A673 (cell line): Measurements from ENCODE around the gene UNC50. TPM values are rescaled to one million over a fixed set of nuclear protein-coding genes. Genes with fewer than 3 reads are reported as not detected.
"Not testable (repeated sequence)": the region's sequence is repeated elsewhere in the genome, so short reads cannot be mapped to it uniquely, and the experiment has no call there.

Experiments
- BruUV-seq: library from RNA; stranded (reverse); fragments of 400-500 nt; replicated peaks from 2 replicates; lab custom pipeline; 2021; lab: Mats Ljungman, UMichigan
- CTCF ChIA-PET: fragments of 300-600 bp; sonication (Branson Sonifier 250); formaldehyde crosslinking; loops from one replicate; lab custom pipeline; 2022; ENCODE audit warnings: antibody characterized with exemption; lab: Charles Lee
- POLR2A ChIA-PET: fragments of 300-600 bp; sonication (Branson Sonifier 250); formaldehyde crosslinking; loops from one replicate; lab custom pipeline; 2022; ENCODE audit warnings: antibody characterized with exemption; ENCODE audit not compliant: low non-redundant PET; lab: Charles Lee
- DNase-seq: peaks from one replicate; pipeline ENCODE4 v3.0.0-alpha.2; 2015; ENCODE audit warnings: low spot score
- H3K27ac ChIP-seq: fragments of 200-600 bp; sonication (generic); 2 replicates; pipeline ENCODE4 v1.5.1; 2016; ENCODE audit warnings: mixed run types, low read depth, mild to moderate bottlenecking, mixed read lengths, antibody characterized with exemption, low read length; ENCODE audit not compliant: poor library complexity, severe bottlenecking
- H3K27me3 ChIP-seq: fragments of 200-600 bp; sonication (generic); replicated peaks from 2 replicates; pipeline ENCODE4 v1.6.1; 2017; ENCODE audit warnings: mixed run types, low read depth, mild to moderate bottlenecking, mixed read lengths, antibody characterized with exemption, low read length; ENCODE audit not compliant: insufficient read depth, poor library complexity
- H3K36me3 ChIP-seq: fragments of 200-600 bp; sonication (generic); 2 replicates; pipeline ENCODE4 v1.6.1; 2016; ENCODE audit warnings: mixed run types, mild to moderate bottlenecking, mixed read lengths, antibody characterized with exemption, low read length; ENCODE audit not compliant: insufficient read depth, poor library complexity, severe bottlenecking
- H3K4me1 ChIP-seq: fragments of 200-600 bp; sonication (generic); 2 replicates; pipeline ENCODE4 v1.6.1; 2017; ENCODE audit warnings: mixed run types, mild to moderate bottlenecking, mixed read lengths, antibody characterized with exemption, low read length; ENCODE audit not compliant: insufficient read depth, poor library complexity, severe bottlenecking
- H3K4me3 ChIP-seq: fragments of 200-600 bp; sonication (generic); 2 replicates; pipeline ENCODE4 v1.5.1; 2016; ENCODE audit warnings: low read depth, mixed run types, mild to moderate bottlenecking, mixed read lengths, low read length; ENCODE audit not compliant: poor library complexity, severe bottlenecking
- H3K9me3 ChIP-seq: fragments of 200-600 bp; sonication (generic); 2 replicates; pipeline ENCODE4 v1.6.1; 2016; ENCODE audit warnings: mixed run types, low read depth, mild to moderate bottlenecking, mixed read lengths, antibody characterized with exemption, low read length; ENCODE audit not compliant: poor library complexity, severe bottlenecking
- CTCF ChIP-seq: fragments of 300-800, 200-600 bp; sonication (generic); conservative IDR thresholded peaks from 2 replicates; pipeline ENCODE4 v1.5.1; 2017; ENCODE audit warnings: low read depth, mild to moderate bottlenecking, antibody characterized with exemption, low read length, moderate library complexity, mixed read lengths
- EZH2 ChIP-seq: fragments of 200-600 bp; sonication (generic); IDR thresholded peaks from 2 replicates; pipeline ENCODE4 v1.6.1; 2017; ENCODE audit warnings: borderline replicate concordance, low read depth, mild to moderate bottlenecking, mixed read lengths, antibody characterized with exemption, low read length; ENCODE audit not compliant: poor library complexity, severe bottlenecking
- intact Hi-C: fragments of 100-400 bp; cut with micrococcal nuclease; formaldehyde crosslinking; loops from one replicate; pipeline ENCODE4 v1.10.0; 2022; ENCODE audit not compliant: unreplicated experiment
- total RNA-seq: library from RNA; stranded (reverse); gene quantifications from 2 replicates; pipeline ENCODE4 v1.2.3, GENCODE V29; 2021

Gene UNC50
- total RNA-seq, 1 experiment from 2014 or later = 32.5 TPM

DNA sequence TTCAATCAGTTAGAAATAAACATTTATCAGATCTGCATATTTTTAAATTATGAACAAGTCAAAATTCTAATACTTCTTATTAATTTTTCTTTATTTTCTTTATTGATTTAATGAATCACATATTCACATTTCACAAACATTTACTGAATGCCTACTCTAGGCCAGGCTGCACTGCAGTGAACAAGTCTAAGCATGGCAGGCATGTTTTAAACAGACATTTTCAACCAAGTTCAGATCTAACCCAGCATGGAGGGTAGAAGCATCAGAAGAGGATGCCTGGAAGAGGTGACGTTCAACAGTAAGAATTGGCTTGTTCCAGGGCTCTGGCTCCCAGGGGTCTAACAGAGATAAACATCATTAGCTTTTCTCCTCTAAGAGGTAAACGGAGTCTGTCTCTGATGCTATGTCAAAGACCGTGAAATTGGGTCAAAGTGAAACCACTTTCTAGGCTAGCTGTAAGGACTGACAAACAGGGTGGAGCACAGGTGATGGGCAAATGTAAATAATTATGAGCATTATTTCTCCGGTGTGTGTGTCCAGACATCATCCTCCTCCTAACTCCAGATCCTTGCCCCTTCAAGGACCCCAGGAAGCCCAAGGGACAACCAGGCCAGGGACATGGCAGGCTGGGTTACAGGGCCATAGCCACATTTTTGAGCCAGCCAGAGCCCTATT lies 50.6 kb downstream of the UNC50 start:
- ChIA-PET CTCF (no interaction called here), POLR2A (no interaction called here)
- BruUV-seq = no TSS peak
- Histone ChIP-seq H3K4me3 (no peak overlapping the region), H3K27ac (no peak overlapping the region), H3K9me3 (peaks cover 3% of the 10 kb centered on the region), H3K27me3 (peaks cover 17% of the 10 kb centered on the region), H3K4me1 (no peaks in the 10 kb centered on the region), H3K36me3 (no peaks in the 10 kb centered on the region)
- TF ChIP-seq CTCF = no peak
- TF ChIP-seq EZH2 = no peak
- intact Hi-C loops = no loop called here
- DNase-seq = no peak

GRCh38 chr2:98659491-98659840 lies 51.1 kb downstream of the UNC50 start:
- H3K36me3 ChIP-seq, H3K4me1 ChIP-seq, BruUV-seq, H3K27ac ChIP-seq, DNase-seq, intact Hi-C loops, POLR2A ChIA-PET, H3K9me3 ChIP-seq, CTCF ChIA-PET, H3K4me3 ChIP-seq: not testable (repeated sequence)
- peaks cover 17% of the 10 kb centered on the region for H3K27me3 ChIP-seq

GRCh38 chr2:98663511-98664090 lies 55.2 kb downstream of the UNC50 start:
- H3K27me3 ChIP-seq = peaks cover 6% of the 10 kb centered on the region
- CTCF ChIA-PET = no interaction called here
- intact Hi-C loops = no loop called here
- H3K36me3 ChIP-seq = no peaks in the 10 kb centered on the region
- H3K4me3 ChIP-seq = no peak overlapping the region
- no peak overlapping the region for H3K27ac ChIP-seq
- no peak for DNase-seq
- BruUV-seq = no TSS peak
- no peaks in the 10 kb centered on the region for H3K4me1 ChIP-seq
- POLR2A ChIA-PET = no interaction called here
- no peak for TF ChIP-seq CTCF
- TF ChIP-seq EZH2 = no peak
- H3K9me3 ChIP-seq = peaks cover 3% of the 10 kb centered on the region

DNA sequence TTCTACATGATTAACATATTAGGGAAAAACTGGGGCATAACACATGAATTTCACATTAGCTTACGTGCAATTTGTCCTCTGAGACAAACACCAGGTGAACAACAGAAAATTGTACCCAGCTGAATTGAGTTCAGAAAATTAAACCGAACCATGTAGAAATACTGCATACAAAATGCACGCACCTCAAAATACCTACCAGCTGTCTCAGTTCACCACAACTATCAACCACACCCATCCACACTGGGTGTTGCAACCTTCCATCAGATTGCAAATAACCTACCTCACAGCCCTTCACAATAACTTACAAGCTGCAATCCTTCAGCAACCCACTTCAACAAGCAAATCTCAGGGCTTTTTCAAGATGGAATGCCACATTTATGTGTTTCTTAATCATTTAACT lies 55.9 kb downstream of the UNC50 start:
- CTCF ChIA-PET = no interaction called here
- Histone ChIP-seq H3K9me3 (peaks cover 3% of the 10 kb centered on the region), H3K27me3 (peaks cover 6% of the 10 kb centered on the region), H3K36me3 (no peaks in the 10 kb centered on the region), H3K4me3 (no peak overlapping the region), H3K27ac (no peak overlapping the region), H3K4me1 (no peaks in the 10 kb centered on the region)
- no peak for TF ChIP-seq CTCF
- TF ChIP-seq EZH2 = no peak
- BruUV-seq = no TSS peak
- no peak for DNase-seq
- POLR2A ChIA-PET = no interaction called here
- intact Hi-C loops = no loop called here
